Measurements from ENCODE around the gene H2BK1.

- TF ChIP-seq EZH2 (IDR thresholded peaks at IDR 0.05; ENCODE audit: low read length): no peak
- TF ChIP-seq, protein P1, sequence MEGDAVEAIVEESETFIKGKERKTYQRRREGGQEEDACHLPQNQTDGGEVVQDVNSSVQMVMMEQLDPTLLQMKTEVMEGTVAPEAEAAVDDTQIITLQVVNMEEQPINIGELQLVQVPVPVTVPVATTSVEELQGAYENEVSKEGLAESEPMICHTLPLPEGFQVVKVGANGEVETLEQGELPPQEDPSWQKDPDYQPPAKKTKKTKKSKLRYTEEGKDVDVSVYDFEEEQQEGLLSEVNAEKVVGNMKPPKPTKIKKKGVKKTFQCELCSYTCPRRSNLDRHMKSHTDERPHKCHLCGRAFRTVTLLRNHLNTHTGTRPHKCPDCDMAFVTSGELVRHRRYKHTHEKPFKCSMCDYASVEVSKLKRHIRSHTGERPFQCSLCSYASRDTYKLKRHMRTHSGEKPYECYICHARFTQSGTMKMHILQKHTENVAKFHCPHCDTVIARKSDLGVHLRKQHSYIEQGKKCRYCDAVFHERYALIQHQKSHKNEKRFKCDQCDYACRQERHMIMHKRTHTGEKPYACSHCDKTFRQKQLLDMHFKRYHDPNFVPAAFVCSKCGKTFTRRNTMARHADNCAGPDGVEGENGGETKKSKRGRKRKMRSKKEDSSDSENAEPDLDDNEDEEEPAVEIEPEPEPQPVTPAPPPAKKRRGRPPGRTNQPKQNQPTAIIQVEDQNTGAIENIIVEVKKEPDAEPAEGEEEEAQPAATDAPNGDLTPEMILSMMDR (optimal IDR thresholded peaks at IDR 0.05 in 1 of 3, IDR thresholded peaks at IDR 0.05 in 1 of 3, conservative IDR thresholded peaks at IDR 0.05 in 1 of 3; ENCODE audit: extremely low read depth in 1 of 3, insufficient read depth in 2 of 3, low read length in 3 of 3): no peak
Measured at GRCh38 chr7:151168787-151169162, 41.5 kb downstream of the H2BK1 start.
